ENCODE results near the gene EVI2B. TPM values are rescaled to one million over a fixed set of nuclear protein-coding genes. Genes with fewer than 3 reads are reported as not detected.
A peak's percentile ranks its signal among the peaks of the same experiment; 100 is the strongest.

The EVI2B gene
- total RNA-seq, 1 donor: under 0.01 TPM

GRCh38 chr17:31329221-31329620 lies 15.4 kb upstream of the EVI2B start:
- no peak for TF ChIP-seq CTCF (IDR thresholded peaks at IDR 0.05; ENCODE audit: insufficient read depth, low read depth, low read length)
- H3K4me3 ChIP-seq (ENCODE audit: low read depth, low read length): no peak overlapping the region
- DNase-seq (ENCODE audit: low read depth): no peak

- no peak for TF ChIP-seq CTCF (IDR thresholded peaks at IDR 0.05; ENCODE audit: insufficient read depth, low read depth, low read length)
- H3K4me3 ChIP-seq (ENCODE audit: low read depth, low read length): no peak overlapping the region
- peak; percentile 42 for DNase-seq (ENCODE audit: low read depth)
Observed at GRCh38 chr17:31328160-31328535, 14.3 kb upstream of the EVI2B start.

GRCh38 chr17:31327534-31328159 lies 13.8 kb upstream of the EVI2B start:
- no peak overlapping the region for H3K4me3 ChIP-seq (ENCODE audit: low read depth, low read length)
- TF ChIP-seq CTCF (IDR thresholded peaks at IDR 0.05; ENCODE audit: insufficient read depth, low read depth, low read length): no peak
- DNase-seq (ENCODE audit: low read depth): peak; percentile 86

- TF ChIP-seq CTCF (IDR thresholded peaks at IDR 0.05; ENCODE audit: insufficient read depth, low read depth, low read length): no peak
- DNase-seq (ENCODE audit: low read depth): no peak
Observed at GRCh38 chr17:31323551-31323950, 9.7 kb upstream of the EVI2B start.

GRCh38 chr17:31321966-31322365 lies 8.1 kb upstream of the EVI2B start:
- DNase-seq (ENCODE audit: low read depth): no peak
- H3K4me3 ChIP-seq (ENCODE audit: low read depth, low read length): no peak overlapping the region
- no peak for TF ChIP-seq CTCF (IDR thresholded peaks at IDR 0.05; ENCODE audit: insufficient read depth, low read depth, low read length)

More at GRCh38 chr17:31323551-31323950, 9.7 kb upstream of the EVI2B start:
- H3K4me3 ChIP-seq (ENCODE audit: low read depth, low read length): no peak overlapping the region

GRCh38 chr17:31321481-31321880 lies 7.6 kb upstream of the EVI2B start, which contains the start of gene EVI2A:
Gene EVI2A (minus strand): TSS chr17:31321622. CDS start chr17:31319013, 2,609 bp downstream.
- DNase-seq (ENCODE audit: low read depth): peak; percentile 72
- peak within 1 kb of the TSS; percentile 22 for H3K4me3 ChIP-seq (ENCODE audit: low read depth, low read length)
- no peak for TF ChIP-seq CTCF (IDR thresholded peaks at IDR 0.05; ENCODE audit: insufficient read depth, low read depth, low read length)

- no peak for TF ChIP-seq CTCF (IDR thresholded peaks at IDR 0.05; ENCODE audit: insufficient read depth, low read depth, low read length)
- DNase-seq (ENCODE audit: low read depth): peak; percentile 74
- H3K4me3 ChIP-seq (ENCODE audit: low read depth, low read length): no peak overlapping the region
Observed at GRCh38 chr17:31320791-31321190, 6.9 kb upstream of the EVI2B start.
